ENCODE measurements around the gene LARGE1.

The LARGE1 gene

DNA sequence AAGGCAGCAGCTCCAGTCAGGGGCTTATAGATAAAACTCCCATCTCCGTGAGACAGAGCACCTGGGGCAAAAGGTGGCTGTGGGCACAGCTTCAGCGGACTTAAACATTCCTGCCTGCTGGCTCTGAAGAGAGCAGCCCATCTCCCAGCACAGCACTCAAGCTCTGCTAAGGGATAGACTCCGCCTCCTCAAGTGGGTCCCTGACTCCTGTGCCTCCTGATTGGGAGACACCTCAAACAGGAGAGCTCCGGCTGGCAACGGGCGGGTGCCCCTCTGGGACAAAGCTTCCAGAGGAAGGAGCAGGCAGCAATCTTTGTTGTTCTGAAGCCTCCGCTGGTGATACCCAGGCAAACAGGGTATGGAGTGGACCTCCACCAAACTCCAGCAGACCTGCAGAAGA is 279.4 kb downstream of the LARGE1 start:
- DNase-seq (ENCODE audit: low read depth), result no peak

GRCh38 chr22:33639588-33640254 is 280.6 kb downstream of the LARGE1 start:
- TF ChIP-seq CTCF (conservative IDR thresholded peaks at IDR 0.05; ENCODE audit: low read length), result no peak
- DNase-seq (ENCODE audit: low read depth), result no peak
- no peak overlapping the region for H3K4me3 ChIP-seq (ENCODE audit: low read length)

More for the DNA sequence above, 279.4 kb downstream of the LARGE1 start:
- H3K4me3 ChIP-seq (ENCODE audit: low read length), result no peak overlapping the region
- TF ChIP-seq CTCF (conservative IDR thresholded peaks at IDR 0.05; ENCODE audit: low read length), result no peak

DNA sequence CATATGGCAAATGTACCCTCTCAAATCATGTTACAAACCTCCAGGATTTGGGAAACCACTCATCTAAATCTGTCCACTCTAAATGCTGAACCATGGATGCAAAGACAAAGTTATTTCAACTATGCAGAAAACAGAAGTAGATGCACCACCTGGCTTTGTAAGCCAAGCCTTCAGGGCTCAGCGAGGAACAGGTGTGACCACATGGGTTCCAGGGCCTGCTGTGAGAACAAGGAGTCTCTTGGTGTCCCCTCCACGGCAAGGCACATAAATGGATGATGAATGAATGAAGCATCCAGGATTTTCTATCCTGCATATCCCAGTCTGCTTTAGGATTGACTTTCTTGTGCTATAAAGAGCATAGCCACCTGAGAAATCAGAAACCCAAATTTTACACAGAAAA is 284.5 kb downstream of the LARGE1 start:
- no peak overlapping the region for H3K4me3 ChIP-seq (ENCODE audit: low read length)
- no peak for TF ChIP-seq CTCF (conservative IDR thresholded peaks at IDR 0.05; ENCODE audit: low read length)
- DNase-seq (ENCODE audit: low read depth), result no peak

DNA sequence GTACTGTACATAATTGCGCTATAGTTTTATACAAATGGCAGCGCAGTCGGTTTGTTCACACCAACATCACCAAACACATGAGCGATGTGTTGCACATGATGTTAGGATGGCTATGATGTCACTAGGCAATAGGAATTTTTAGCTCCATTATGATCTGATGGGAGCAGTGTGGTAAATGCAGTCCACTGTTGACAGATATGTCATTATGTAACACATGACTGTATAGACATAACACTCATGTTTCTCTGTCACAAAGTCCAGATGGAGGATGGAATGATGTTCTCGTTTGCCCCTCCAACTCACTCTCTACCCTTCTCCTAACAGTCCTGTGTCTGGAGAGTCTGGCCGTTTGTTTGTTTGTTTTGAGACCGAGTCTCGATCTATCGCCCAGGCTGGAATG is 288.5 kb downstream of the LARGE1 start:
- no peak for DNase-seq (ENCODE audit: low read depth)
- no peak for TF ChIP-seq CTCF (conservative IDR thresholded peaks at IDR 0.05; ENCODE audit: low read length)
- no peak overlapping the region for H3K4me3 ChIP-seq (ENCODE audit: low read length)

DNA sequence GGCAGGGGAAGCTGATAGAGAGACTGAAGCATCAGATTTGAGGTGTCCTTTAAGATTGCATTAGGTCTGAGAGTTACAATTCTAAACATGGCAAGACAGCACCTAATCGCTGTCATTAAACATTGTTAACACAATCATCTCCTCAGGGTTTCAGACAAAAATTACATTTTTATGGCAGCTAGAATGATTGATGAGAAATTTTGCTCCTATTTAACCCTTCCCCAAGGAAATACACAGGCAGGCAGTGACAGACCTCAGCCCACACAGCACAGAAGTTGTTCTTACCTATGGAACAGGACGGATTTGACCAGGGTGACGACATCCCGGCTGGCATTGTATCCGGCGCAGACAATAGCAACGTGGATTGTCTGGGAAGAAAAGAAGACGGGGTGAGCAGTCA is 294.3 kb downstream of the LARGE1 start:
- TF ChIP-seq CTCF (conservative IDR thresholded peaks at IDR 0.05; ENCODE audit: low read length), result no peak
- no peak for DNase-seq (ENCODE audit: low read depth)

GRCh38 chr22:33620085-33620484 is 300.2 kb downstream of the LARGE1 start:
- H3K4me3 ChIP-seq (ENCODE audit: low read length), result no peak overlapping the region
- no peak for TF ChIP-seq CTCF (conservative IDR thresholded peaks at IDR 0.05; ENCODE audit: low read length)
- DNase-seq (ENCODE audit: low read depth), result no peak

More for the DNA sequence above, 294.3 kb downstream of the LARGE1 start:
- H3K4me3 ChIP-seq (ENCODE audit: low read length), result no peak overlapping the region

DNA sequence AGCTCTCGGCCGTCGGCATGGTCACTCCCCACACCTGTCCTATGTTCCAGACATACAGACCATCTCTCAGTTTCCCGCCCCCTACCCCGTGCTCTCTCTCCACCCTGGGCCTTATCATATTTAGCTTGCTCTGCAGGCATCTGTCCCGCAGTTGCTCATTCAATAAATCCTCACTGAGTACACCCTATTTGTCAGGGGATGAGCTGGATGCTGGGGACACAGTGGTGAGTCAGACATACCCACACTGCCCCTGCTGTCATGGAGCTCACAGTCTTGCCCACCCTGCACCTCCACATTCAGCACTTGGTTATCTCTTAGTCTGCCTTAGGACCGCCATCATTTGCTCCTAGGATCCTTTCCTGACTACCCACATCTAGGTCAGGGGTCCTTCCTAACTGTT is 313.8 kb downstream of the LARGE1 start:
- TF ChIP-seq CTCF (conservative IDR thresholded peaks at IDR 0.05; ENCODE audit: low read length), result no peak
- no peak overlapping the region for H3K4me3 ChIP-seq (ENCODE audit: low read length)
- DNase-seq (ENCODE audit: low read depth), result no peak
